OCI-M1 (cell line): ENCODE results near the gene RTN4RL1.

Experiments
- DNase-seq: peaks from one replicate; lab custom pipeline; 2025; lab: John Stamatoyannopoulos, UW

RTN4RL1 gene, protein sequence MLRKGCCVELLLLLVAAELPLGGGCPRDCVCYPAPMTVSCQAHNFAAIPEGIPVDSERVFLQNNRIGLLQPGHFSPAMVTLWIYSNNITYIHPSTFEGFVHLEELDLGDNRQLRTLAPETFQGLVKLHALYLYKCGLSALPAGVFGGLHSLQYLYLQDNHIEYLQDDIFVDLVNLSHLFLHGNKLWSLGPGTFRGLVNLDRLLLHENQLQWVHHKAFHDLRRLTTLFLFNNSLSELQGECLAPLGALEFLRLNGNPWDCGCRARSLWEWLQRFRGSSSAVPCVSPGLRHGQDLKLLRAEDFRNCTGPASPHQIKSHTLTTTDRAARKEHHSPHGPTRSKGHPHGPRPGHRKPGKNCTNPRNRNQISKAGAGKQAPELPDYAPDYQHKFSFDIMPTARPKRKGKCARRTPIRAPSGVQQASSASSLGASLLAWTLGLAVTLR

DNA sequence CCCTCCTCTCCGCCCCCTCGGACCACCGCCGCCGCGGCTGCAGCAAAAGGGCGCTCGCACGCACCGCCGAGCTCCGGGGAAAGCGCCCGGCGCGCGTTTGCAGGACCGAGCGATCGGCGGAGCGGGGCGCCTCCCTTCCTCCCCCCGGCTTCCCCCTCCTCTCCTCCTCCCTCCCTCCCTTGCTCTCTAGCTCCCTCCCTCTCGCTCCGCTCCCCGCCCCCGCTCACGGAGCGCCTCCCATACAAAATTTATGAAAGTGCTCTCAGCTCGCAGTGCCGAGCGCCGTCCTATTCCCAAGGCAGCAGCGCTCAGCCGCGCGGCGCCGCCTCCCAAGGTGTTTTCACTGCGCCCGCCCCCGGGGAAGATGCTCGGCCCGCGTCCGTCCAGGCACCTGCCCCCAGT, at the start of gene RTN4RL1:
RTN4RL1 (minus strand) TSS at position 115 of the 402 bp plus-strand sequence. CDS start 469 bp downstream, outside the sequence.
- peak; percentile 58 for DNase-seq

GRCh38 chr17:2074919-2075318, 49.8 kb upstream of the RTN4RL1 start:
- DNase-seq, result no peak

DNA sequence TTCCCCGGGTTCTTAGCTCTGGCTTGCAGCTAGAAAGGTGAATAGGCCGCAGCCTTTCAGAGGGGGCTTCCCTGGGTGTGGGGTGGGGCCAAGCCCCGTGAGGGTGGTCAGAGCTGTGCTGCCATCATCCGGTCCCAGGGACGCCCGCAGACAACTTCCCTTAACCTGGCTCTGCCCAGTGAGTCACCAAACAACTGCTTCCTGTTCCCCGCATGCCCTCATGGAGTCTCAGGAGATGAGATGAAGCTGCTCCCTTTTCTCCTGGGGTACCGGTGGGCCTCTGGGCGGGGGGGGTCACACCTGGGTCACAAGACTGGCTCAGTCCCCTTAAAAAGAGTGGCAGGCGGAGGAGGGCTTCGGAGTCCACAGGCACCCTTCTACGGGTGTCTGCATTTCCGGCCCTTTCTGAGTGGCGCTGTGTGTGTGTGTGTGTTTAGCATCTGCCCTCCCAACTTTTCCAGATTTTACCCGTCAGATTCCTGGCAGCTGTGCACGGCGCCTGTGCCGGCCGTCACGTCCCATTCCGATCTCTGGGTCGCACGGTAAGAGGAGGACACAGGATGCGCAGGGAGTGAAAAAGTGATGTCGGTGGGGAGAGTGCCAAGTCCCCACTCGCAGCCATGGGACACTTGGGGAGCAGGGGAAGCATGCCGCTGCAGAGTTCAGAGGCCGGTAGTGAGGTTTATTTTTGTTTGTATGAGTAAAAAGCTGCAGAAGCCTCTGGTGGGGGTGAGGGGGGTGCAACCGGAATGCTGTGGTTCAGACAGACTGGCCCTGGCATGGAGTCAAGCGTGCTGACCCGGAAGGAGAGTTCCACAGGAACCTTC, 46.5 kb upstream of the RTN4RL1 start:
- DNase-seq, result no peak

- DNase-seq, result no peak
These were observed 45.9 kb upstream of the RTN4RL1 start for GRCh38 chr17:2071024-2071385.

DNA sequence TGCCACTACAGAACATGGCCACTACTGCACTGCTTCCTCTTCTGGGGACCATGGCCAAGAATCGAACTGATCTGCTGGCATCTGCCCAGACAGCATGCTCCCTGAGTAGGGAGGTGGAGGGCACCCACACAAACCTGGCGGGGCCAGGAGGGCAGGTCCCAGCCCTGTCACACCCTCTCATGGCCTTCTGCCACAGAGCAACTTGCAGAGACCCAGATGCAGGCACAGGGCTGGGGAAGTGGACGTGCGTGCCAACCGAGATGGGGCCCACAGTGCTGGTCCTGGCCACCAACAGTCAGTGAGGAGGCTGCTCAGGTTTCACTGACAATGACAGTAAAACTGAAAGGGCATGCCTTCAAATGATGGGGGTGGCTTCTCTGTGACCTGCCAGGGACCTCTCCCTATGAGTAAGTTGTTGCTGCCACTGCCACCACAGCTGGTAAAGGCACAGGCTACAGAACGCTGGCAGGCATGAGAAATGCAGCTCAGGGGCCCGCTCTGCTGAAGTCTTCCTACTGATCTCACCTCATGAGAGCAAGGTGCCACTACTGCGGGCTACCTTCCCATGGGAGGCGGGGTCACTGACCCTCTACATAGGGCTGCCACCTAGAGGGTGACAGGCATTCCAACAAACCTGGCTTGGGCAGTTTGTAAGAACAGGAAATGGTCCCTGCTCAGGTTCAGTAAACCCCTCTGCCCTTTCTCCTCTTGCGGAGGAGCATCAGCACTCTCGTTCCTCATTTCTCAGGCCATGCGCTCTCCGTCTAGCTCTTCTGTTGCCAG, 45.3 kb upstream of the RTN4RL1 start:
- no peak for DNase-seq

GRCh38 chr17:2068519-2069051, 43.5 kb upstream of the RTN4RL1 start:
- DNase-seq, result no peak

DNA sequence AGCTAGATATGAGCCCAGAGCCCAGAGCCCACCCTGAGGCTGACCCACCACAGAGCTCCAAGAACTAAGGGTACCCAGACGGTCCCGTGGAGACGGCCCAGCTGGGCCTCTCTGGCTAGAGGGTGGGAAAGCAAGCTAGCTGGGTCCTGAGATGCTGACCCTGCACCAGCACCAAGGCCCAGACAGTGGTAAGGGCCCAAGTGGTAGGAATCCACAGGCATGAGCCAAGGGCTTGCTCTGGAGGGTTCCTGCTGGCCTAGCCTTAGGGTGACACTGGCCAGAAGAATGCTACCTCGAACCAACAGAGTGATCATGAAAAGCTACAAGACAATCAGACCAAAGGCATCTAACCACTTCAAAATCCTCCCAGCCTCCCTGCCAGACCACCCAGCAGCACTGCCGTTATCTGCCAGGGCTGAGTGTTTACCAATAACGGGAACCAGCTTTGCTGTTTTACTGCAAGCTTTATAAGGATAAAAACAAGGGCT, 42.9 kb upstream of the RTN4RL1 start:
- DNase-seq, result no peak

DNA sequence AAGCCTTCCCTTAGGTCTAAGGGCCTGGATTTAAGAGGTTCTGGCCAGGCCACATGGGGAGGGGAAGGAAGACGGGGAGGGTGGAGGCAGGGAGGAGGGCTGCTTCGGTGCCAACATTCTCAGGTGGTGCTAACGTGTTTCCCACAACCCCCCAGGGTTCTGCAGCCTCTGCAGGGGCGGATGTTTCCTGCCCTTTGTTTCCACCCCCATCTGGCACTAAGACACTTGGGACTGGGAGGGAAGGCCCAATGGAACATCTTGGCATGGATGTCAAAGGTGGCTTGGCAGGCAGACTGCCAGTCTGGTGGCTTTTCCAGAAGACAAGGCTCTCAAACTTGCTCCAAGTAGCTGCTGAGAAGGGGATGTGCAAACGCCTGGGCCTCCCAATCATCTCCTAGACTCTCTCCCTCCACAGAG, 42.5 kb upstream of the RTN4RL1 start:
- no peak for DNase-seq

DNA sequence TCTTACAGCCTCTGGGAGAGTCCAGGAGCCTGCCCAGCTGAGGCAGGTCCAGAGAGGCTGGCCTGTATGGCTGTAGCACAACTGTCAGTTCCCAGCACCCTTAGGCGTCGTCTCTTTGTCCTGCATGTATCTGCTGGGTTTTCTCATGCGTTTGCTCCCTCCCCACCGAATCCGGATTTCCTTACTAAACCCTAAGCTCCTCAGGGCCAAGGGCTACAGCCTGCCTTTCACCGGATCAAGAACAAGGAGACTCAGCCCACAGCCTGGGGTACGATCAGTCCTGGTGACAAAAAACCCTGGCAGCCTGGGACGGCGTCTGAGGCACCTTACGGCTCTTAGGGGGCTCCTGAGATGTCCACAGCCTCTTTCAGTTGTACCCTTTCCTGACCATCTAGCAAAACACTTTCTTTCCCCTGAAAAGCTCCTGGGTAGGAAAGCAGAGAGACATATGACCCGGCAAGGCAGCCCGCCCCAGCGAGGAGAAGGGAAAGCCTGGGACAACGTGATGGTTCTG, 42.0 kb upstream of the RTN4RL1 start:
- DNase-seq, result no peak

GRCh38 chr17:2065949-2066400, 40.8 kb upstream of the RTN4RL1 start:
- no peak for DNase-seq

- peak; percentile 58 for DNase-seq
These were observed 40.0 kb upstream of the RTN4RL1 start for GRCh38 chr17:2064980-2065785.

- no peak for DNase-seq
These were observed 39.4 kb upstream of the RTN4RL1 start for GRCh38 chr17:2064520-2064971.

DNA sequence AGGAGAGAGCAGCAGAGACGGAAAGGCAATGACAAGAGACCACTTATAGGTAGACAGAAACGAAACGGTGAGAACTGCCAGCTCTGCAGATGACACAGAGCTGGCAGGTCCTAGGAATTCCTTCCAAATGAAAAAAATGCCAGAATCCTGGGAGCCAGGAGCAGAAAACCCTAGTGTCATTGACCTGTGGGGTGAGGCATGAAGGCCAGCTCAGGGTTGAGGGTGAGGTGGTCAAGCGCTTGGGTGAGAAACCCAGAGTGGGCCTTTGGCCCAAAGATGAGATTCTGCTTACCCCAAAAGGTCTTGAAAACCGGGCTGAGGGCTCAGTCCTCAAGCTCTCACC, 39.0 kb upstream of the RTN4RL1 start:
- DNase-seq, result no peak

- DNase-seq, result no peak
These were observed 38.4 kb upstream of the RTN4RL1 start for GRCh38 chr17:2063261-2064146.

GRCh38 chr17:2062571-2063183, 37.5 kb upstream of the RTN4RL1 start:
- no peak for DNase-seq

GRCh38 chr17:2061441-2061958, 36.4 kb upstream of the RTN4RL1 start:
- DNase-seq, result no peak

DNA sequence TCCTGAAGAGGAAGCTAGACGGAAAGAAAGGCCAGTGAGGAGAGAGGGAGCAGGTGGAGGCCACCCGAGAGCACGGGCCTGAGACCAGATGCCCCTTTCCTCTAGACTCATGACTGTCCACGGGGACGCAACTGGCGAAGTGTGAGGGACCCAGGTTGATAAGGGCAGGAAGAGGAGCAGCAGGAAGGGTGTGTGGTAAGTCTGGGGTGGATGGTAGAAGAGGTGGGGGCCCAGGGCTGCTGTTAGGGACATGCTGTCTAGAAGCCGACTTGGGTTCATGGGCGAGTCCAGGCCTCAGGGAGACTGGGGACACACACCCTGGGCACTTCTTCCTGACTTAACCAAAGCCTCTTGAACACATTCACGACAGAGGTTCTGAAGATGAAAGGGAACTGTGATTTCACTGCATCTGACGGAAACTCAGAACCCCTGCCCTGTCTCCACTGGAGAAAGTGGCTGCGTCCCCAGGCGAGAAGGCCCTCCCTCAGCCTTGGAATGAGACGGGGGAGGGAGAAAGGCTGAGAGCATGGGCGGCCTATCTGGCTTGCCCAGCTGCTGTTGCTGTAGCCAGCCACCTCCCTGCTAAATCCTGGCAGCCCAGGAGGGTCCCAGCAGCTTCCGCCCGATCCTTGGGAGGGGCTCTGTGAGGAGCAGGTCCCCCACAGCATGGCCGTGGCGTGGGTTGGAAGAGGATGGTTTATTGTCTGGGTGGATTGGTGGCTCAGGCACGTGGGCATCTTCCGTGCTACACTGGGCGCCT, 35.7 kb upstream of the RTN4RL1 start:
- DNase-seq, result no peak

DNA sequence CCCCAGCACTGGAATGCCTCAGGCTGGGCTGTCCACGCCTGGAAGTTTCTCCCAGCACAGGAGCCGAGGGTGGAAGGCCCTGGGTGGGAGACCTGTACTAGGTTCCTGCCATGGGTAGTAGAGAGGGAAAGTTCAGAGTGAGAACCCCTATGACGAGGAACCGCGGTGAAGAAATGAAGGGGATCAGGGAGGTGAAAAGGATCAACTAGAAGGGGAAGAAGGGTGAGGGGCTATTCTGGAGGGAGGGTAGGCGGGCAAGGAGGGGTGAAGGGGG, 35.2 kb upstream of the RTN4RL1 start:
- no peak for DNase-seq
